HCT116 (cell line): ENCODE data around the gene CCDC188. TPM values are rescaled to one million over a fixed set of nuclear protein-coding genes. Genes with fewer than 3 reads are reported as not detected.

ENCODE experiments used
- ATAC-seq: fragments of 200-7000 bp; cut with Tn5 transposase; 2 replicates; pipeline ENCODE4 v1.9.1; 2020; ENCODE audit warnings: mild to moderate bottlenecking, moderate library complexity
- BruUV-seq: library from RNA; stranded (reverse); fragments of 400-500 nt; replicated peaks from 2 replicates; lab custom pipeline; 2021; lab: Mats Ljungman, UMichigan
- CTCF ChIA-PET: fragments of 300-600 bp; sonication (Branson Sonifier 250); formaldehyde crosslinking; loops from one replicate; lab custom pipeline; 2021; ENCODE audit warnings: antibody characterized with exemption; lab: Charles Lee
- POLR2A ChIA-PET: fragments of 300-600, 350-600 bp; sonication (Branson Sonifier 250); formaldehyde crosslinking; loops from one replicate; lab custom pipeline; 2021; ENCODE audit warnings: antibody characterized with exemption; lab: Charles Lee
- RAD21 ChIA-PET, 2 experiments: fragments of 300-600 bp; sonication (Branson Sonifier 250); formaldehyde crosslinking; loops; one replicate each; lab custom pipeline; 2023; ENCODE audit warnings: low total read pairs in 2 of 2; ENCODE audit not compliant: uncharacterized antibody in 2 of 2, unreplicated experiment in 2 of 2, low non-redundant PET in 1 of 2; lab: Charles Lee
- DNase-seq: peaks from one replicate; pipeline ENCODE4 v3.0.0-alpha.2; 2010; ENCODE audit warnings: low read depth, low spot score
- H2AFZ ChIP-seq: fragments of 200-600 bp; shearing (Covaris generic), sonication (generic); 2 replicates; pipeline ENCODE4 v1.6.1; 2017; ENCODE audit warnings: low read depth, mixed run types, mixed read lengths, antibody characterized with exemption, low read length; ENCODE audit not compliant: poor library complexity, severe bottlenecking
- H3K27ac ChIP-seq: 2 replicates; pipeline ENCODE4 v1.5.1; 2012; ENCODE audit warnings: low read depth, low read length
- H3K27me3 ChIP-seq: fragments of 200-600 bp; sonication (generic); 2 replicates; pipeline ENCODE4 v1.6.1; 2016; ENCODE audit warnings: mixed run types, low read length, mixed read lengths; ENCODE audit not compliant: insufficient read depth
- H3K36me3 ChIP-seq, 2 experiments: fragments of 200-500 bp in 1 of 2; fragments of 200-600 bp in 1 of 2; sonication (Bioruptor generic) in 1 of 2; sonication (generic) in 1 of 2; 2 replicates each; pipeline versions ENCODE4 v1.5.1 to v1.6.1; 2014 to 2016; ENCODE audit warnings: low read length in 2 of 2, inconsistent platforms in 1 of 2, mixed read lengths in 1 of 2, mixed run types in 1 of 2; ENCODE audit not compliant: insufficient read depth in 2 of 2, control insufficient read depth in 1 of 2
- H3K4me1 ChIP-seq, 2 experiments: fragments of 200-600 bp in 1 of 2; sonication (generic) in 1 of 2; 2 replicates each; pipeline versions ENCODE4 v1.5.1 to v1.6.1; 2012 to 2017; ENCODE audit warnings: low read length in 2 of 2, inconsistent platforms in 1 of 2, mild to moderate bottlenecking in 1 of 2, mixed read lengths in 1 of 2, mixed run types in 1 of 2, moderate library complexity in 1 of 2; ENCODE audit not compliant: insufficient read depth in 2 of 2, control insufficient read depth in 1 of 2
- H3K4me2 ChIP-seq: fragments of 200-600 bp; sonication (generic); 2 replicates; pipeline ENCODE4 v1.6.1; 2017; ENCODE audit warnings: mixed run types, low read length, mixed read lengths
- H3K4me3 ChIP-seq, 2 experiments: fragments of 200-600 bp in 1 of 2; sonication (generic) in 1 of 2; replicated peaks in 1 of 2; 2 replicates each; pipeline ENCODE4 v1.5.1; 2011 to 2016; ENCODE audit warnings: low read length in 2 of 2, control low read depth in 1 of 2, low read depth in 1 of 2, mild to moderate bottlenecking in 1 of 2, mixed read lengths in 1 of 2, mixed run types in 1 of 2
- H3K79me2 ChIP-seq: fragments of 200-600 bp; sonication (generic); 2 replicates; pipeline ENCODE4 v1.6.1; 2017; ENCODE audit warnings: mild to moderate bottlenecking, mixed run types, low read length, moderate library complexity, mixed read lengths; ENCODE audit not compliant: insufficient read depth
- H3K9ac ChIP-seq: fragments of 200-600 bp; sonication (generic); 2 replicates; pipeline ENCODE4 v1.6.1; 2016; ENCODE audit warnings: low read length, mixed read lengths
- H3K9me2 ChIP-seq: fragments of 200-600 bp; sonication (generic), shearing (Covaris generic); 2 replicates; pipeline ENCODE4 v1.6.1; 2017; ENCODE audit warnings: mixed run types, mild to moderate bottlenecking, moderate library complexity; ENCODE audit not compliant: insufficient read depth
- H3K9me3 ChIP-seq, 2 experiments: fragments of 200-500 bp in 1 of 2; fragments of 200-600 bp in 1 of 2; sonication (Bioruptor generic) in 1 of 2; sonication (generic) in 1 of 2; 2 replicates each; pipeline ENCODE4 v1.6.1; 2014 to 2017; ENCODE audit warnings: low read length in 2 of 2, mixed read lengths in 2 of 2, inconsistent platforms in 1 of 2, low read depth in 1 of 2, mild to moderate bottlenecking in 1 of 2, mixed run types in 1 of 2, moderate library complexity in 1 of 2; ENCODE audit not compliant: control insufficient read depth in 1 of 2, insufficient read depth in 1 of 2
- H4K20me1 ChIP-seq: fragments of 200-600 bp; sonication (generic), shearing (Covaris generic); 2 replicates; pipeline ENCODE4 v1.6.1; 2017; ENCODE audit warnings: mixed run types, mild to moderate bottlenecking, moderate library complexity; ENCODE audit not compliant: insufficient read depth
- CBX3 ChIP-seq: IDR thresholded peaks from 2 replicates; pipeline ENCODE4 v1.6.1; 2012; ENCODE audit warnings: low read depth
- CEBPB ChIP-seq: IDR thresholded peaks from 2 replicates; pipeline ENCODE4 v1.6.1; 2012; ENCODE audit warnings: low read depth
- EZH2 ChIP-seq: fragments of 200-600 bp; sonication (generic); IDR thresholded peaks from 2 replicates; pipeline ENCODE4 v1.6.1; 2017; ENCODE audit warnings: antibody characterized with exemption, mixed run types
- EZH2phosphoT487 ChIP-seq: fragments of 200-600 bp; IDR thresholded peaks from 2 replicates; pipeline ENCODE4 v1.6.1; 2018; ENCODE audit warnings: antibody characterized with exemption, borderline replicate concordance
- JUND ChIP-seq: IDR thresholded peaks from 2 replicates; pipeline ENCODE4 v1.6.1; 2012
- POLR2A ChIP-seq: IDR thresholded peaks from 2 replicates; pipeline ENCODE4 v1.7.0; 2011; ENCODE audit warnings: borderline replicate concordance; ENCODE audit not compliant: insufficient read depth, insufficient read length; ENCODE audit errors: extremely low read depth
- POLR2AphosphoS5 ChIP-seq: IDR thresholded peaks from 2 replicates; pipeline ENCODE4 v1.6.1; 2011; ENCODE audit warnings: mild to moderate bottlenecking, low read depth, low read length, moderate library complexity
- RAD21 ChIP-seq: IDR thresholded peaks from 2 replicates; pipeline ENCODE4 v1.6.1; 2012; ENCODE audit warnings: low read depth, mild to moderate bottlenecking
- ZBTB33 ChIP-seq: IDR thresholded peaks from 2 replicates; pipeline ENCODE4 v1.6.1; 2011; ENCODE audit warnings: mild to moderate bottlenecking, low read length, moderate library complexity; ENCODE audit not compliant: insufficient replicate concordance; ENCODE audit errors: extremely low read depth
- intact Hi-C: fragments of 100-400 bp; cut with micrococcal nuclease; formaldehyde crosslinking; loops from 2 replicates; pipeline ENCODE4 v1.10.0; 2022
- total RNA-seq: library from RNA; stranded (reverse); gene quantifications from one replicate; pipeline ENCODE4 v1.2.1, GENCODE V29; 2021; ENCODE audit not compliant: unreplicated experiment
- TF ChIP-seq, protein P1 (sequence below): IDR thresholded peaks from 2 replicates; pipeline ENCODE4 v1.6.1; 2012; ENCODE audit warnings: low read depth

The CCDC188 gene
- total RNA-seq, 1 experiment from 2014 or later: not detected

GRCh38 chr22:20164863-20165262 is 14.0 kb upstream of the CCDC188 start:
- BruUV-seq: no TSS peak
- ChIA-PET POLR2A (no interaction called here), CTCF (no interaction called here), RAD21 (no interaction called here)
- H3K36me3 ChIP-seq: no peaks in the 10 kb centered on the region
- H3K9ac ChIP-seq: no peak overlapping the region
- no peaks in the 10 kb centered on the region for H3K27me3 ChIP-seq
- no peaks in the 10 kb centered on the region for H4K20me1 ChIP-seq
- no peaks in the 10 kb centered on the region for H3K9me3 ChIP-seq
- ATAC-seq: no peak
- H2AFZ ChIP-seq: no peak overlapping the region
- no peak overlapping the region for H3K4me2 ChIP-seq
- no peak for TF ChIP-seq POLR2A
- TF ChIP-seq ZBTB33: no peak
- TF ChIP-seq, protein P1, sequence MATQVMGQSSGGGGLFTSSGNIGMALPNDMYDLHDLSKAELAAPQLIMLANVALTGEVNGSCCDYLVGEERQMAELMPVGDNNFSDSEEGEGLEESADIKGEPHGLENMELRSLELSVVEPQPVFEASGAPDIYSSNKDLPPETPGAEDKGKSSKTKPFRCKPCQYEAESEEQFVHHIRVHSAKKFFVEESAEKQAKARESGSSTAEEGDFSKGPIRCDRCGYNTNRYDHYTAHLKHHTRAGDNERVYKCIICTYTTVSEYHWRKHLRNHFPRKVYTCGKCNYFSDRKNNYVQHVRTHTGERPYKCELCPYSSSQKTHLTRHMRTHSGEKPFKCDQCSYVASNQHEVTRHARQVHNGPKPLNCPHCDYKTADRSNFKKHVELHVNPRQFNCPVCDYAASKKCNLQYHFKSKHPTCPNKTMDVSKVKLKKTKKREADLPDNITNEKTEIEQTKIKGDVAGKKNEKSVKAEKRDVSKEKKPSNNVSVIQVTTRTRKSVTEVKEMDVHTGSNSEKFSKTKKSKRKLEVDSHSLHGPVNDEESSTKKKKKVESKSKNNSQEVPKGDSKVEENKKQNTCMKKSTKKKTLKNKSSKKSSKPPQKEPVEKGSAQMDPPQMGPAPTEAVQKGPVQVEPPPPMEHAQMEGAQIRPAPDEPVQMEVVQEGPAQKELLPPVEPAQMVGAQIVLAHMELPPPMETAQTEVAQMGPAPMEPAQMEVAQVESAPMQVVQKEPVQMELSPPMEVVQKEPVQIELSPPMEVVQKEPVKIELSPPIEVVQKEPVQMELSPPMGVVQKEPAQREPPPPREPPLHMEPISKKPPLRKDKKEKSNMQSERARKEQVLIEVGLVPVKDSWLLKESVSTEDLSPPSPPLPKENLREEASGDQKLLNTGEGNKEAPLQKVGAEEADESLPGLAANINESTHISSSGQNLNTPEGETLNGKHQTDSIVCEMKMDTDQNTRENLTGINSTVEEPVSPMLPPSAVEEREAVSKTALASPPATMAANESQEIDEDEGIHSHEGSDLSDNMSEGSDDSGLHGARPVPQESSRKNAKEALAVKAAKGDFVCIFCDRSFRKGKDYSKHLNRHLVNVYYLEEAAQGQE: no peak
- TF ChIP-seq CBX3: no peak
- no peak for TF ChIP-seq EZH2phosphoT487
- no peak for TF ChIP-seq JUND
- no peak for TF ChIP-seq CEBPB
- TF ChIP-seq EZH2: no peak
- no peak for TF ChIP-seq POLR2AphosphoS5
- no peak for TF ChIP-seq RAD21
- TF ChIP-seq, all 23 proteins: peak for 0
- intact Hi-C loops: no loop called here
- Histone ChIP-seq H3K27ac (no peak overlapping the region), H3K79me2 (no peaks in the 10 kb centered on the region), H3K4me3 (no peak overlapping the region), H3K9me2 (no peaks in the 10 kb centered on the region), H3K4me1 (no peaks in the 10 kb centered on the region)
- DNase-seq: no peak
